Choroid plexus epithelial cell (primary cell): ENCODE data around the gene DUSP22.

Source experiments
- DNase-seq: peaks from one replicate; pipeline ENCODE4 v3.0.0-alpha.2; 2010; ENCODE audit warnings: low read depth
- H3K4me3 ChIP-seq: 2 replicates; pipeline ENCODE4 v1.5.1; 2011; ENCODE audit warnings: low read depth, mild to moderate bottlenecking, control low read depth, low read length, moderate library complexity
- TF ChIP-seq, protein P1 (sequence below): conservative IDR thresholded peaks from 2 replicates; pipeline ENCODE4 v1.5.1; 2011; ENCODE audit warnings: low read depth, mild to moderate bottlenecking, control low read depth, inconsistent platforms, low read length, moderate library complexity

Gene DUSP22

DNA sequence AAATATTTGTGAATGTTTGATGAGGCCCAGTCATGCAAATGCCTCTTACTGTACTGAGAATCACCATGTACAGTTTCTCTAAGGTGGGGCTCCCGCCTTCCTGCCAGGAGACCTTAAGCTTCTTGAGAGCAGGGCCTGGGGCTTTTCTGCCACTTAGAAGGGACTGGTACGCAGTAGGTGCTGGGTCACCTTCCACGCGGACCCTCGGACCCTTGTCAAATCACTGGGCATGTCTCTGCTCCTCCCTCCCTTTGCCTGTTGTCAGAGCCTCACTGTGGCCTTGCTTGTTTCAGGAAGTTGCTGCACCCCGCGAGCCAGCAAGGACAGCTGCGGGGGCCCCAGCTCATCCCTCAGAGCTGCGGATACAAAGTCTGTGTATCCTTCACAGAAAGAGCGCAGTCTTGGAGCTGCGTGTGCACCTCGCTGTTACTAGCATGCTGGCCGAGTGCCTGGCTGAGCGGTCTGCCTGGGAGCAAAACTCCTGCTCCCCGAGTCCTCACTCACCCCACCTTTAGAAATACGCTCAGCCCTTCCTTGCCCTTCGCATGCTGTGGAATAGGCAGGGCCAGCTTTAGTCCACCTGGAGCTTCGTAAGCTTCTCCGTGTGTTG lies 68.6 kb downstream of the DUSP22 start:
- TF ChIP-seq, protein P1, sequence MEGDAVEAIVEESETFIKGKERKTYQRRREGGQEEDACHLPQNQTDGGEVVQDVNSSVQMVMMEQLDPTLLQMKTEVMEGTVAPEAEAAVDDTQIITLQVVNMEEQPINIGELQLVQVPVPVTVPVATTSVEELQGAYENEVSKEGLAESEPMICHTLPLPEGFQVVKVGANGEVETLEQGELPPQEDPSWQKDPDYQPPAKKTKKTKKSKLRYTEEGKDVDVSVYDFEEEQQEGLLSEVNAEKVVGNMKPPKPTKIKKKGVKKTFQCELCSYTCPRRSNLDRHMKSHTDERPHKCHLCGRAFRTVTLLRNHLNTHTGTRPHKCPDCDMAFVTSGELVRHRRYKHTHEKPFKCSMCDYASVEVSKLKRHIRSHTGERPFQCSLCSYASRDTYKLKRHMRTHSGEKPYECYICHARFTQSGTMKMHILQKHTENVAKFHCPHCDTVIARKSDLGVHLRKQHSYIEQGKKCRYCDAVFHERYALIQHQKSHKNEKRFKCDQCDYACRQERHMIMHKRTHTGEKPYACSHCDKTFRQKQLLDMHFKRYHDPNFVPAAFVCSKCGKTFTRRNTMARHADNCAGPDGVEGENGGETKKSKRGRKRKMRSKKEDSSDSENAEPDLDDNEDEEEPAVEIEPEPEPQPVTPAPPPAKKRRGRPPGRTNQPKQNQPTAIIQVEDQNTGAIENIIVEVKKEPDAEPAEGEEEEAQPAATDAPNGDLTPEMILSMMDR: no peak
- H3K4me3 ChIP-seq: no peak overlapping the region
- no peak for DNase-seq

DNA sequence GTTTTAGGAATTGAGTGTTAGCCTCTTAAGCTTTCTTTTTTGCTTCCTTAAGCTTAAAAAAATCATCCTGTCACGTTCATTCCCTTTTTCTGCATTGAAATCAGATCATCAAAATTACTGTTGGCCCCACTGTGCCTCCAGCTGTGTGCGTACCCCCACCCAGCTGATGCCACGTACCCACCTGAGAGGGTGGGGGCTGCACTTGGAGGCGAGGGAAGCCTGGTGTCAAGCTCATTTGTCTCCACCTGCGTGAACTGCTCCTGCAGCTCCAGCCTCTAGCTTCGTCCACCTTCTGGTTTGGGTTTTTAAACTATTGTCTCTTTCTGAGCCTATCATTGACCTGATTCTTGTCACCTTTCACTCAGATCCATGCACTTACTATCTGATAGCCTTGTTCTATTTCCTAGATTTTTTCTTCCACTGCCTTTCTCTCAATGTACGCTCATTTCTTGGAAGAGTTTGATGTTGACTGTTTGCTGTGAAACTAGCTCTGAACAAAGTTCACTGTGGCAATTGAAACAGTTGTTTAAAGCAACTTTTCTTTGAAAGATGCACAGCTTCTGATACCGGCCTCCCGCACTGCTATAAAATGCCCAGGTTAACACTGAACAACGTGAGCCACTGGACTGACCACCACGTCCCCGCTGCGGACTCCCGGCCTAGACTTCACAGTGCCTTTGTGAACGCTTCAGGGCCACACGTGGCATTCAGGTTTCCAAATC lies 69.3 kb downstream of the DUSP22 start:
- DNase-seq: no peak
- TF ChIP-seq, protein P1: no peak
- H3K4me3 ChIP-seq: no peak overlapping the region

DNA sequence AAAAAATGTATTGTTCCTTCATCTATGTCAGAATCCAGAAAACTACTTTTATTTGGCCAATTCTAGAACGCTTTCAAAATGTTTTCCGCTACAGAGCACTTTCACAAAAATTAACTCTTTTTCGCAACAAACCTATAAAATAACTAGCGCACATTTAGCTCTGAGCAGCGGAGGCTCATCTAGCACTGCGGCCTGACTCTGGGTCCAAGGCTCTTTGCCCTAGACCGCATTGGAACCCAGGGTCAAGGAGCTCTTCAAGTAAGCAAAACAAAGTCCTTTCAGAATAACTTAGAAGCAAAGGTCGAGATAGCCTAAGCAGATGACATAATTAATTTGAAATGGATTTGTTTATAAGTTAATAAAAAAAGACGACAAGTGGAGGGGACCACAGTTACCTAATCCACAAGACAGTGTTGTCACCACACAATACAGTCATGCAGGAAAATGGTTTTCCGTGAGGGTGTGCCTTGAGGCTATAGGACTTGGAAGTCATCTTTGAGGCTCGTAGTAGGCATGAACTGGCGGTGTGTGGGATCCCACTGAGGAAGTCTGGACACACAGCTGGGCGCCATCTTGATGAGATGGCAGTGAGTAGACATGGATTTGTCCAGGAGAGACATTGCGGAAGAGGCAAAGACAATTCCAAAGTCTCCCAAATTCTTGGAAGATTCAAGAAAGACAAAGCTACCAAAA lies 70.1 kb downstream of the DUSP22 start:
- H3K4me3 ChIP-seq: no peak overlapping the region
- no peak for DNase-seq
- TF ChIP-seq, protein P1: no peak

DNA sequence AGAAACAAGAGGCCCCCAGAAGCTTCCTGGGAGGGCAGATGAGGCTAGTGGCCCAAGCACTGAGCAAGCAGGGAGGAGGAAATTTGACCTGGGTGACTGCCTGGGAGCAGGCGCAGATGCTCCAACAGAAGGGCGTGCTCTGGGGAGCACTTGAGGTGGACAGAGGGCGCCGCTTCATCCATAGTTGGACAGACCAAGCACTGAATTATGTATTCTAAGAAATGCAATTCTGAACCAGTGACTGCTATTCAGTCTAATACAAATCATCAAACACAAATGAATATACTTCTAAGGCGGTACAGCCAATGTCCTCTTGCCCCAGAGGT lies 70.6 kb downstream of the DUSP22 start:
- TF ChIP-seq, protein P1: no peak
- no peak for DNase-seq
- no peak overlapping the region for H3K4me3 ChIP-seq

DNA sequence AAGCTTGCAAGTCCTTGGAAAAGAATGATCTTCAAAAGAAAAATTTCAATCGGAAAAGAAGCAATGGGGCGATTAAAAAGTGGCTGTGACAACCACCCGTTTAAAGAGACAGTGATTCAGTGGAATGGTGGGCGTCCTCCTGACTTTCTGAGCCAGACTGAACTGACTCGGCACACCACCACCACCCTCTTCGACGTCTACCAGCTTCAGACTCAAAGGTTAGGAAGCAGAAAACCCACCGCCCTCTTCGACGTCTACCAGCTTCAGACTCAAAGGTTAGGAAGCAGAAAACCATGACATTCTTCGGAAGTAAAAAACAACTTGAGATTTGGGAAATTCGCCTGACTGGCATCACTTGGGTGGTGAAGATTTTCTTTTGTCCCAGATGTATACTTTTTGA lies 71.0 kb downstream of the DUSP22 start:
- no peak overlapping the region for H3K4me3 ChIP-seq
- TF ChIP-seq, protein P1: no peak
- no peak for DNase-seq

DNA sequence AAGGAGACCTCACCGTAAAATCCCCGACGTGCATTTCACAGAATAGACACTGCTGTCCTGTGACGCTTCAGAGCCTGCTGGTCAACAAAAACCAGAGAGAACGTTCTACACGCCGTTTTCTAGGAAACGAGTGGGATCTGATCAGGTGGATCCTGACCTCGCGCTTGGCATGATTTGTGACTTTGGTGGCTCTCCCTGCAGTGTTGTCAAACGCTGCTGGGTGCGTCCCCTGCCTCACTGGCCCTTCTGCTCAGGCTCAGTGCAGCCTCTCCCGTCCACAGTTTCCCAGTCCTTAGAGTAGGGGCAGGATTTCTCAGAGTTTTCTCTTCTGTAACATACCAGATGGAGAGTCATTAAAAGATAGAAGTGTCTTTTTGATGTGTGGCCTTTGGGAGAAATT lies 71.6 kb downstream of the DUSP22 start:
- no peak for DNase-seq
- no peak overlapping the region for H3K4me3 ChIP-seq
- TF ChIP-seq, protein P1: no peak
